Posterior vena cava (tissue), 2 donors: ENCODE measurements around the gene TSPAN2. TPM values are rescaled to one million over a fixed set of nuclear protein-coding genes. Genes with fewer than 3 reads are reported as not detected.

ENCODE experiments used
- DNase-seq: peaks from one replicate; pipeline ENCODE4 v3.0.0-alpha.2; 2020; ENCODE audit warnings: low spot score
- intact Hi-C, 2 donors: fragments of 100-400 bp; cut with DNase I; formaldehyde crosslinking; loops; one replicate each; pipeline versions ENCODE4 v1.14.1 to v1.14.2; 2022 to 2023
- total RNA-seq, 2 donors: library from RNA; stranded (reverse); fragmentation: NEBNext Ultra II Directional; extraction: Animal tissue kit (Norgen Biotek cat#: 25700); gene quantifications; one replicate each; pipeline ENCODE4 v1.2.1, GENCODE V29; 2021
- donor health status: DM: yes; HTN: yes; CAD: no.
- donor health status: DM: yes; HTN: yes; CAD: no.

Gene TSPAN2
- total RNA-seq, 2 donors from 2014 or later = 43.9 to 49.8 TPM

DNA sequence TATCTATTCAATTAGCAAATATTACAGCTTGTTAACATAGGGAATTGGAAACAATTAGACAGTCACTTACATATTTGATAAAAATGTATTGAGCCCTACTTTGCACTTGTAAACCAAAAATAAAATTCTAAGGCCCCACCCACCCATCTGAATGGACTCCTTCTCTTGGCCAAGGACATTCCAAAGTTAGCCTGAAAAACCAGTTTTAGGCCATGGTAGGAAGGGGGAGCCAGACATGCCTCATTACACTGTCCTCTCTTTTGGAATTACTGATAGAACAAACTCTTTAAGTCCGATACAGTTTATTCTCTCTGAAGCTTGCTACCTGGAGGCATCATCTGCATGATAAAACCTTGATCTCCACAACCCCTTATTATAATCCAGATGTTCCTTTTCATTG, 28.0 kb upstream of the TSPAN2 start:
- intact Hi-C loops = no loop called here
- DNase-seq = no peak

DNA sequence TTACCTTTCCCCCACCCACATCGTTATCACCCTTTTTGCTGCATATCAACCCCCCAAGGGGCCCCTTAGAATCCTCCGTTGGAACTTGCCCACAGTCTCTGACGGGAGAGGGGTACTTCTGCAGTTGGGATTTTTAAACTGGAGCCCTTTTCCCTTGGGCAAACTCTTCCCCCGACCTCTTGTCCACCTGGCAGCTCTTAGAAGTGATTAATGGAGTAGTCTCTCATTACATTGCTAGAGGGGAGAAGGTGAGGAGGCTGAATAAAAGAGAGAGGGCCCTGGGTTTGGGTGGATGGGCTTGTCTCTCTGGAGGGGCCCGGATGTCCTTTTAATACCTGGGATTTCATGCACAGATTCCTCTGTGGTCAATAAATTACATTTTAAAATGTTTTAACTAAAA, 27.2 kb upstream of the TSPAN2 start:
- DNase-seq = no peak
- intact Hi-C loops = no loop called here

DNA sequence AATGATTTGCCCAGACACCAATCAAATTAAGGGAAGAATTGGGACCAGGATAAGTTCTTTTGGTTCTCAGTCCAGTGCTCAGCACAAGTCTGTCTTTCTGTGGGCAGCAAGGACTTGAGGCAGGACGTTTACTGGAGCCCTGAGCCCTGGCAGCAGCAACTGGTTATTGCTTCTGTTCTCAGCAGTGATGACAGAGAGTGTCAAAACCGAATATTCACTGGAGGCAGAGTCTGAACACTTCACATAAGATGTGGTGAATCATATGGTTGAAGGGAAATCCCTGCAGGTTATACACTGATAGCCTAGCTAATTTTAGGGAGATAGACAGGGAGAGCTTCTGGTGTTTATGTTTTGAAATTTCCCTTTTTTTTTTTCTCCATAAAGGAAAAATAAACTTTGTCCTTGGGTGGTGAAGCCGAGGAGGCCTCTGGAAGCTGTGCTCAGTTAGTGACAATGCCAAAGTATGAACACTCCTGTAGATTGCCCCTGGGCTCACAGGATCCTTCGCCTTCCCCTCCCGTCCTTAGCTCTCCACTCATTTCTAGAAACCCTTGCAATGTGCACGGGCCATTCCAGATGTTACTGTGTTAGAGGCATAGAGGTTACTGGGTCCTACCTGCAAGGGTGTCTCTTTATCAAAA, 26.3 kb upstream of the TSPAN2 start:
- intact Hi-C loops = no loop called here
- DNase-seq = no peak

DNA sequence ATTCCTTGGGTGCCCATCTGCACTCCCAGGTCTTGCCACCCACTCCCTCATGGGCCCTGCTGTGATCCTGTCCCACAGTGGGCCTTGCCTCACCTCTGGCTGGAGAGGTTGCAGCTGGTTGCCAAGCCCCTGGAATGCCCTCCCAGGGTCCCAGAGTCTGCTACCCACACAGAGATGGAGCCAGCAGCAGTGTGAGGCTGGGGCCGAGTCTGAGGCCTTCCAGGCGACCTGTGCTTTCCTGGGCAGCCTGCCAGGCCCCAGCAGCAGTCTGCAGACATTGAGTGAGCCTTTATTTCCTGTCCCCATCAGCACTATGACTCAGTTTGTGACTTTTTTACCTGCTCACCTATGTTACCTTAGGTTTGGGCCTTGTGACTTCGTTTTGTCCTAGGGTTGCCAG, 25.0 kb upstream of the TSPAN2 start:
- no peak for DNase-seq
- intact Hi-C loops = loop anchor here in 1 of 2 donors (5.0 kb wide), 1 partner anchor 137 kb away; no protein-coding TSS in a partner anchor

DNA sequence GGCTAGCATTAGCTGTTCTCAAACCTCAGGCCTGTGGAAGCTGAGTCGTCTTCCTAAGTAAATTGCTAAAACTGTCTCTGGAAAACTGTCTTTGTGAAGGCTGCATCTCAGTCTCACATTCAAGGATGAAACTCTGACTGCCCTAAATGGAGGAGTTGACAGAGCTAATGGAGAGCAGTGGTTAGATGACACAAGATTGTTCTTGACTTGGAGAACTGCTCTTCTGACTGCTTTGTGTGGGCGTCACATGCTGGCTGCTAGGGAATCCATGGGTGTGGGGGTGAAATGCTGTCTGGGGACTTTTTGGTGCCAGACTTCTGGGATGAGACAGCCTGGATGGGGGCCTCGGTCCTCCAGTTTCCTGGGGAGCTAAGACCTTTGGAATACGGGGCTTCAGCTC, 24.5 kb upstream of the TSPAN2 start:
- intact Hi-C loops = loop anchor here (2.0 to 5.0 kb wide), 2 partner anchors 135 to 136 kb away; no protein-coding TSS in a partner anchor
- DNase-seq = no peak

DNA sequence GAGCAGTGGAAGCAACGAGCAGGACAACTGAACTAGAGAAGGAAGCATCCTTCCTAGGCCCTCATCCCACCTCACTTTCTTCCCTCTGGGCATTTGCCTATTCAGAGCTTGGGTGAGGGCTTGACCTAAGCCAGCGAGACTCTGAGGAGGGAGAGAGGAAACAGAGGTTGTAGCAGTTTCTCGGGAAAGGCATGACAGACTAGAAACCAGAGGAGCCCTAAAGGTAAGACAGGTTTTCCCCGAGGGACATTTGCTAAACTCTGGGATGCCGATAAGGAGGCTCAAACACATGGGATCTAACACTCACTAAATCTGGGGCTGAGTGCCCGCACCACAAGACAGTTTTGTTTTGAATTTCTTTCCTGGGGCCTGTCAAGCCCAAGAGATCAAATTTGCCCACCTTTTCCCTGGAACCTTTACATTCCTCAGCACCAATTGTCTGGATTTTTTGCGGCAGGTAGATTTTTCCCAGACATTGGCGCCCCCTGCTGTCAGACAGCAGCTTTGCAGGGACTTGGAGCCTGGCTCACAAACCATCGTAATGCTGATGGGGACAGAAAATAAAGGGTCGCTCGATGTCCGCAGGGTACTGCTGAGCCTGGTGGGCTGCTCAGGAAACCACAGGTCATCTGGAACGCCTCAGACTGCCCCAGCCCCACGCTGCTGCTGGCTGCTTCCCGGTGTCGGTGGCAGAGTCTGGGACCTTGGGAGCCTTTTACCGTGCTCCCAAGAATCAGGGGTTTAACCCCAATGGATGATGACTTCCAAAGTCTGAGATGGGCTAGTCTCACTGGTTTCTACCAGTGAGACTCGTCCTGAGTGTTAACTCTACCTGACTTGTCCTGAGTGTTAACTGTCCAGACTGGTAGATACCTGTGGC, 23.4 kb upstream of the TSPAN2 start:
- intact Hi-C loops = loop anchor here (2.0 to 5.0 kb wide), 2 partner anchors 134 to 135 kb away; no protein-coding TSS in a partner anchor
- DNase-seq = no peak

DNA sequence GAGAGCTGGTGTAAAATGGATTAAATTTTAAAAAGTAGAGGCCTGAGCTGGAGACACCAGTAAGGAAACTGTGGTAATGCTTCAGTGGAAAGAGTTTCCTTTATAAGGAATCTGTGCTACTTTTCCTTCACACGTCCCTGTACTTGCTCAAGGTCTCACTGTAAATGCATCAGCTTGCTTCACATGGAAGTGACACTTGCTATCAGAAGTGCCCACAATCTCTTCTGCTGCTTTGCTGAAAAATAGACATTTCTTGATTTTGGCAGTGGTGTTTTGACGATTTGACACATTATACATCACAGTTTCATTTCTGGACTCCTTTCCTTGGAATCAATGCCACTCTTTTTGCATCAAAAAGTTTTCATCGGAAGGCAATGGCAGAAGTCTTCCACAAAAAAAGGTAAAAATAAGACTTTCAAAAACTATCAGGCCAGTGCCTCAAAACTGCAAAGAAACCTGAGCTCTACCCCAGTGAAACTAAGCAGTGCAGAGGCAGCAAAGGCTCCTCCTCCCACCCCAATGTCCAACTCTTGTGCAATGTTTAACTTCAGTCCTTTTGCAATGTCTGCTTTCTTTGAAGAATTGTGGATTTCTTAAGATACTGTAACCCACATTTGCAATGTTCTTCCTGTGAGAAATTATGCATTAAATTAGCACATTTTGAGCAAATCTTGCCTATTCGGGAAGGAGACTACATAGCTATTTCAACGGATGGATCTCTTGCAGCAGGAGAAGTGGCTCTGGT, 18.4 kb upstream of the TSPAN2 start:
- intact Hi-C loops = no loop called here
- DNase-seq = no peak

DNA sequence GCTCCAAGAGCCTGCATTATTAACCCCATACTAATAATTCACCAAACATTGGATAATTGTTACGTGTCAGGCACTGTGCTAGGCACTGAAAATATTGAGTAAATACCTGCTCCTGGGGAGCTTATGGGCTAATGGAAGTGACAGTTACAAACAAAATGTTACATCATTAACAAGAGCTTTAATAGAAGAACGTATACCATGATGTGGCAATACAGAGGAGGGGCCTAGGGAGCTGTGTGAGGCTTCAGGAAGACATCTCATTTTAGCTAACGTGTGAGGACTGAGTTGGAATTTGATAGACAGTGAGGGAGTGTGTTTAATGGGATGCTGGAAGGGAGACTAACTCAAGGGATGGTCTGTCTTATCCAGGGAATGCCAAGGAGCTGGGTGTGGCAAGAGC, 16.5 kb upstream of the TSPAN2 start:
- intact Hi-C loops = no loop called here
- no peak for DNase-seq

DNA sequence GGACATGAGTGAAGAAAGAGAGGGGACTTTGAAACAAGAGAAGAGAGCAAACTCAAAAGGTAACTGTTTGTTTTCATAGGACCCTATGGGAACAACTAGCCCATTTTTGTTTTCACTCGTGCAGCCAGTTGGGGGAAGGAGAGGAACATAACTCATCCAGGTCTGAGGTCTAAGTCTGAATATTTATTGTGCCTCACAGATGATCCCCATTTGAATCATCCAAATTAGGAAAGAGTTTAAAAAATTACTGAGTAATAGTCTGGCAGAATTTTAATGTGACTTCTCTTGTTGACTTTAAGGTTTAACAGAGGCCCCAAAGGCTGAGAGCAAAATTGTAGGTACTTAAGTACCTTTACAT, 10.4 kb upstream of the TSPAN2 start:
- no peak for DNase-seq
- intact Hi-C loops = loop anchor here in 1 of 2 donors (5.0 kb wide), 1 partner anchor 368 kb away; no protein-coding TSS in a partner anchor

DNA sequence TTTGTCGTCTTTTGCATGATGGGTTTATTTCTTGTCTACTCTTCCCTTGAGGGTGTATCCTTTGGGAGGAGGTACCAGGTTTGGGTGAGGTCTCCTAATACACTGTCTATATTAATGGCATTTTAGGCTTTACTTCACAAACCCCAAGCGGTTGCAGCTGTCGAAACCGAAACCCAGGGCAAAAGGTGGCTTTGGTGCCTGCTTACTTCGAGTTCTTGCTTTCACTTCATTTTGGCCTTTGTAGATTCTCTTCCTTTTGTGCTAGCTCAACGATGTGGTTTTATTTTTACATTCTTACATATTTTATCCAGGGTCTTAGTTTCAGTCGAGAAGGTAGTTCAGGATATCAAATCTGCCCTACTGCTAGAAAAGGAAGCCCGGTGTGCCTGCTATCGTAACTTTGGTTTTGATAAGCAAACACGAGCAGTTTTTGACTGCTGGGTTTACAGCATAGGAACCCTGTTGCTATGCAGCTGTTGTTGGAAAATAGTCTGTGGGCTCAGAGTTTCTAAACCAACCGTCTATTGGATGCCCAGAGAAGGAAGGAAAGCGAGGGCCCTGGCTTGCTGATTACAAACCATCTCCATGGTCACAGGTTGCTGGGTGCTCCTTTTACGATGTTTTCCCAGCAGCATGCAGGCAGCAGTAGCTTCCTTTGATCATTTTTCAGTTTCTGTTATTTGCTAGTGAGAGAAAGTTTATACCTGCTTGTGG, 9.8 kb upstream of the TSPAN2 start:
- DNase-seq = no peak
- intact Hi-C loops = loop anchor here in 1 of 2 donors (5.0 kb wide), 1 partner anchor 368 kb away; no protein-coding TSS in a partner anchor

DNA sequence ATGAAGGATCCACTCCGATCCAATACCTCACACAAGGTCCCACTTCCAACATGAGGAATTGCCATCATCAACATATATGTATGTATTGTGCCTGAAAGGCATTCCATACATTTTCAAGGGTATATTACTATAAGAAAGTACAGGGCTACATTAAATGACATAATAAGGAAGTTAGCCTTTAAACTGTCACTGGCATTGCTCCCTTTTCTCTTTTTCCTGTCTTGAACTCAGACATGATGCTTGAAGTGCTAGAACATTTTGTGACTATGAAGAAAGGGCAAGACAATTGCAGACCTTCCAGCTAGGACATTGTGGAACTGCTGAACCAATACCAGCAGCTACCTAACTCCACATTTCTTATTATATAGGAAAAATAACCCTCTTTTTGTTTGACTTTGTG, 2.9 kb upstream of the TSPAN2 start:
- intact Hi-C loops = no loop called here
- no peak for DNase-seq

DNA sequence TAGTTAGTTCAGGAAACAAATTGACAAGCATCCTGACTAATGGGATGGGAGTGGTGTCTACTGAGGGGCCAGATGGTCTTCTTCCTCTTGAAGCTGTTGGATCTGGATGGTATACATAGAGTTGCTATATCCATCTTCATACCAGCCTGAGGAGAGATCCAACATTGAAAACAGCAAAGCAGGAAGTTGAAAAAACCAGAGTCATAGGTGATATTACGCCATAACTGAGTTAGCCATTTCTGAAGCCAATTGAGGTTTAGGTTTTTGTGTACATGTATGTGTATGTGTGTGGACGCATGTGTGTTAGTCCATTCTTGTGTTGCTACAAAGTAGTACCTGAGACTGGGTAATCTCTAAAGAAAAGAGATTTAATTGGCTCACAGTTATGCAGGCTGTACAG, 2.3 kb upstream of the TSPAN2 start:
- intact Hi-C loops = no loop called here
- no peak for DNase-seq

DNA sequence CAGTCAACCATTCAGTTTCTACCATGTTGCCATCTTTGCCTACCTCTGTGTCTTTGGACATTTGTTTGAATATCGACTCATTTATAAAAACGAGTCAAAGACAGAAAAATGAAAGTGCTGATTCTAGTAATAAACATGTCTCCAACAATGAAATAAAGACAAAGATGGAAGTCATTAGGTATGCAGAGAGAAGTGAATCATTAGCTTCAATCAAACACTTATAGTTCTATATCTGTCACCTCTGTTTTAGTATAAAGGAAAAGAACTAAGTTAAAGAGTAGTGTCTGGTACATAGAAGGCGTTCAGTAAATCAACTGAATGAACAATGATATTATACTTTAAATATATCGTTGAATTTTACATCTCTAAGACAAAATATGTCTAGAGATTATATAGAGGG, 1.7 kb upstream of the TSPAN2 start:
- DNase-seq = no peak
- intact Hi-C loops = no loop called here

DNA sequence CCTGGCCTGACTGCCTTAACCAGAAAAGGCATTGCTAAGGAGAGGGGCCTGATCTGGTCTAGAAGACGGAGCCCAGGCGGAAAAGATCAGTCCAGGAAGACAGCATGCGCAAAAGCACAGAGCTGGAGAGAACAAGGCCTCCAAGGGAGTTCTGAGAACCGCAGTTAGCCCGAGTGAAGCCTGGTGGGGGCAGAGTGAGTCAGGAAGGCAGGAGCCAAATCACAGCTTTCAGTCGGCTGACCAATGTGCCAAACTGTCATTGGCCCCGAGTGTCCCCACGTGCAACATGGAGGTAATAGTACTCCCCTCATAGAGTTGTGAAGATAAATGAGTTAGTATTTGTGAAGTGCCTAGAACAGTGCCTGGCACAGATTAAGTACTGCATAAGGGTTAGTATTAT, 1.2 kb upstream of the TSPAN2 start:
- intact Hi-C loops = no loop called here
- DNase-seq = no peak

DNA sequence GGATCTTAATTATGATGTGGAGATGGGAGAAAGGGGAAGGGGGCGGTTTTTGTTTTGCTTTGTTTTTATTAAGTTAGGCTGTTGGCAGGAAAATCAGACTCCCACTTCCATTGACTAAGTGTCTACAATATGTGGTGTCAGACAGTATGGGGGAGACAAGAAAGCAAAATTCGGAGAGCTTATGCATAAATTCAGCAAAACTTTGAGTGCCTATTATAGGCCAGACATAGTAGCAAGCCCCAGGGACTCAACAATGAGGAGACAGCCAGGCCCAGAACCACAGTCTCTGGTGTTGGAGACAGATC, 835 bp upstream of the TSPAN2 start:
- no peak for DNase-seq
- intact Hi-C loops = no loop called here

DNA sequence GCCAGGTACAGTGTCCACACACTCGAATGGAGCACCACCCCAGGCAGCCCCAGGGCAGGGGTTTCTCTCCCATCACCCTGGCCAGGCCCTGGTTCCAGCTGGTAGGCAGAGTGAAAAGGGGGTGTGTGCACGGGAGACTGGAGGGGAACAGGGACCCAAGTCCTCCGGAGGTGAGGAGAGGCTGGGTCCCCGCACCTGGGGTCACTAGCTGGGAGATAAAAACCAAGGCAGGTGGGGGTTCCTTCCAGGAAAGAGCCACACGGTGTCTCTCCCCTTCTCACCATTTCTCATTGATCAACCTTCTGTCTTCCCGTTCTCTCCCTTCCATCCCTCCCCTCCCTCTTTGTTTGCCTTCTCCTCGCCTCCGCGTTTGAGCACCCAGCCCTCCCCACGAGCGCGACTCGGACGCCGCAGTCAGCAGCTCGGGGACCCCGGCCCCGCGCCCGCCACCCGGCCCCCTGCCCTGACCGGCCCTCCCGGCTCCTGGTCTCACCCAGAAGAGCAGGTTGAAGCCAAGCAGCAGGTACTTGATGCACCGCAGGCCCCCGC, 358 bp downstream of the TSPAN2 start:
- intact Hi-C loops = loop anchor here in 1 of 2 donors (2.0 kb wide), 1 partner anchor 44 kb away; no protein-coding TSS in a partner anchor

DNA sequence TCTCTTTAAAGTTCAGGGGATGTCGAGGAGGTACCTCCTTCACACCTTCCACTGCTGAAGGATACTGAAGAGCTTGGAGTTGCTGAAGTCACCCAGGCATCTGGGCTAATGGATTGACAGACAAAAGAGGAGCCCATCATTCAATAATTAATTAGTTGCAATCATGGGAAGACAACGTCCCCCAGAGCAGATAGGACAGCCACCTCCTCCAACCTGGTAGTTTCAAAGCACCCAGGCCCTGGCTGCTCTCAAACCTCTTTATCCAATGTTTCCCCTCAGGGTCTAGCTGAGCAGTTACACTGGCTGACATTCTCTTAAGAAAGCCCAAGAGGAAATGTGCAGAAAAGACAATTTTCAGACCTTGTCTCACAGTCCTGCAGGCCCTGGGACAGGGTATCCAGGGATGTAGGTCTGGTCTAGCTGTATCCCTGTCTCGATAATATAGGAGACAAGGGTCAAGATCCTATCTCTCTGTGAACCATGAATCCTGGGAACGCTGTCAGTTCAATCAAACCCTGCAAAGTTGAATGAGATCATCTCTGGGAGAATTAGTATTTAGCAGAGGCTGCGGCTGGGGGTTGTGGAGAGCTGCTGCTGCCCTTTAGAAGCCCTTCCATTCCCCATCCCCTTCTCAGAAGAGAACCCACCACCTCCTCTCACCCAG, 1.1 kb downstream of the TSPAN2 start:
- DNase-seq = no peak
- intact Hi-C loops = loop anchor here in 1 of 2 donors (2.0 kb wide), 1 partner anchor 43 kb away; no protein-coding TSS in a partner anchor

More for the DNA sequence above, 358 bp downstream of the TSPAN2 start:
- DNase-seq = no peak

DNA sequence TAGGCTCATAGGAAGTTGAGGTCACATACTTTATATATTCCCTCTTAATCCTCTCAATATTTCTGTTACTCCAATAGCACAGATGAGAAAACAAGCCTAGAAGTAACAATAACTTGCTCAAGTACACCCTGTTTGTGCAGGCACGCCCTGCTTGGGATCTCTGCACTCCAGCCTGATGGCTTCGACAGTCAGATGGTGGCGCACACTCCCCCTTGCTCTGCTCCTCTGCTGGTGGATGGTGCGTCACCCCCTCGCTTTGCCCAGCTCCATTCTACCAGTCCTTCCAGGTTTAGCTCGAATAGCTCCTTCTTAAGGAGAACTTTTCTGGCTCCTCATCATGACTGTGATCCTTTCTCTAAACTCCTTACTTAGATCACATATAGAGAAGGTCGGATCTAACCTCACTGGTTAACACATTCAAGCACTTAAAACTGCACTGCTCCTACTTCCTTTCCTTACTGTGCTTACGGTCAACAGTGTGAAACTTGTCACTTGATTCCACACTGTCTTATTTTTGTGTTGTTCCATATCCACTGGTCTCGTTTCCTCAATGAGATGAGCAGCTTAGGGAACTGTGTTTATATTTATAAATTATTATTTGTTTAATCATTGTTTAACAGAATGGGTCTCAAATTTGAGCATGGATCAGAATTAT, 3.0 kb downstream of the TSPAN2 start:
- no peak for DNase-seq

More for the DNA sequence above, 3.0 kb downstream of the TSPAN2 start:
- intact Hi-C loops = no loop called here
